ENCODE measurements around the gene AGO3. TPM values are rescaled to one million over a fixed set of nuclear protein-coding genes. Genes with fewer than 3 reads are reported as not detected.

The AGO3 gene
- total and polyA plus RNA-seq, 10 of the 15 experiments (the other 5 are each of a cell fraction or from before 2014, with no cell fraction given): 3.9 to 35.2 (median 12.5) TPM

GRCh38 chr1:36014722-36015220 is 83.9 kb downstream of the AGO3 start:
- WGBS (ENCODE audit: insufficient coverage, insufficient replicate concordance, low lambda C conversion rate, missing lambda C conversion rate): 93% methylated on average over 2 of the region's 2 CpGs
- Histone ChIP-seq H3K79me2 (ENCODE audit: control insufficient read depth, insufficient read depth, low read length) (no peaks in the 10 kb centered on the region), H3K4me2 (ENCODE audit: control insufficient read depth, insufficient read depth) (no peak overlapping the region), H3K27ac (ENCODE audit: control insufficient read depth, insufficient read depth) (no peak overlapping the region), H2AFZ (ENCODE audit: control insufficient read depth, low read depth, low read length) (no peak overlapping the region), H4K20me1 (ENCODE audit: control insufficient read depth, insufficient read depth) (no peaks in the 10 kb centered on the region), H3K4me3 (no peak overlapping the region), H3K36me3 (ENCODE audit: control insufficient read depth in 2 of 2, insufficient read depth in 2 of 2, low read length in 1 of 2) (peaks cover 0 to 1% of the 10 kb centered on the region in 2 experiments; a peak in 1 of 4 replicates), H3K9ac (ENCODE audit: control insufficient read depth, insufficient read depth, low read length) (no peak overlapping the region), H3K27me3 (replicated peaks in 1 of 2; ENCODE audit: control insufficient read depth in 2 of 2, insufficient read depth in 2 of 2, low read length in 1 of 2) (no peaks in the 10 kb centered on the region), H3K9me3 (replicated peaks; ENCODE audit: control insufficient read depth, insufficient read depth, low read length) (no peaks in the 10 kb centered on the region), H3K4me1 (ENCODE audit: control insufficient read depth, insufficient read depth, low read length) (no peaks in the 10 kb centered on the region)
- in situ Hi-C loops (cut with MboI) (no loop called here), intact Hi-C loops (cut with micrococcal nuclease; ENCODE audit: unreplicated experiment) (no loop called here)
- TF ChIP-seq REST (IDR thresholded peaks at IDR 0.05; ENCODE audit: low read depth, low read length): no peak
- POLR2A ChIA-PET: no interaction called here
- RAD21 ChIA-PET (ENCODE audit: unreplicated experiment): no interaction called here
- DNase-seq (ENCODE audit: low read depth, low spot score): no peak
- SMC1A ChIA-PET (ENCODE audit: uncharacterized antibody, unreplicated experiment): interaction anchor here (1.3 to 1.4 kb wide), 2 partner anchors 9 to 17 kb away, joined by 3 read pairs; no protein-coding TSS in a partner anchor
- no peak for FAIRE-seq
- no TSS peak for BruUV-seq (replicated peaks)
- ATAC-seq: no peak
- CTCF ChIA-PET: interaction anchor here (0.8 kb wide), 1 partner anchor 228 kb away, joined by 3 read pairs; no protein-coding TSS in a partner anchor

- H2AFZ ChIP-seq (ENCODE audit: control insufficient read depth, low read depth, low read length): no peak overlapping the region
- BruUV-seq (replicated peaks): no TSS peak
- H4K20me1 ChIP-seq (ENCODE audit: control insufficient read depth, insufficient read depth): no peaks in the 10 kb centered on the region
- H3K27me3 ChIP-seq (replicated peaks in 1 of 2; ENCODE audit: control insufficient read depth in 2 of 2, insufficient read depth in 2 of 2, low read length in 1 of 2): no peaks in the 10 kb centered on the region
- H3K4me1 ChIP-seq (ENCODE audit: control insufficient read depth, insufficient read depth, low read length): no peaks in the 10 kb centered on the region
- 96% methylated on average over 2 of the region's 2 CpGs for WGBS (ENCODE audit: insufficient coverage, insufficient replicate concordance, low lambda C conversion rate, missing lambda C conversion rate)
- POLR2A ChIA-PET: no interaction called here
- RAD21 ChIA-PET (ENCODE audit: unreplicated experiment): no interaction called here
- ATAC-seq (no peak), FAIRE-seq (peak; percentile 7), DNase-seq (ENCODE audit: low read depth, low spot score) (no peak)
- H3K79me2 ChIP-seq (ENCODE audit: control insufficient read depth, insufficient read depth, low read length): no peaks in the 10 kb centered on the region
- intact Hi-C loops (cut with micrococcal nuclease; ENCODE audit: unreplicated experiment): no loop called here
- H3K36me3 ChIP-seq (ENCODE audit: control insufficient read depth in 2 of 2, insufficient read depth in 2 of 2, low read length in 1 of 2): peaks cover 1 to 2% of the 10 kb centered on the region in 2 experiments; a peak in 1 of 4 replicates
- H3K9me3 ChIP-seq (replicated peaks; ENCODE audit: control insufficient read depth, insufficient read depth, low read length): no peaks in the 10 kb centered on the region
- H3K9ac ChIP-seq (ENCODE audit: control insufficient read depth, insufficient read depth, low read length): no peak overlapping the region
- TF ChIP-seq NFYB (IDR thresholded peaks at IDR 0.05; ENCODE audit: insufficient read depth, low read depth, low read length) (no peak), ZBTB4 (CRISPR knock-in tag; IDR thresholded peaks at IDR 0.05) (no peak), ZNF622 (IDR thresholded peaks at IDR 0.05) (no peak), IRF4 (IDR thresholded peaks at IDR 0.05; ENCODE audit: low read depth, low read length) (no peak), BRCA1 (IDR thresholded peaks at IDR 0.05; ENCODE audit: low read depth, low read length) (no peak), TARDBP (IDR thresholded peaks at IDR 0.05; ENCODE audit: borderline replicate concordance) (no peak)
- no peak overlapping the region for H3K4me3 ChIP-seq
- no peak overlapping the region for H3K4me2 ChIP-seq (ENCODE audit: control insufficient read depth, insufficient read depth)
- CTCF ChIA-PET: no interaction called here
- in situ Hi-C loops (cut with MboI): no loop called here
- SMC1A ChIA-PET (ENCODE audit: uncharacterized antibody, unreplicated experiment): interaction anchor here (1.3 kb wide), 1 partner anchor 10 kb away, joined by 4 read pairs; no protein-coding TSS in a partner anchor
- H3K27ac ChIP-seq (ENCODE audit: control insufficient read depth, insufficient read depth): no peak overlapping the region
Observed at GRCh38 chr1:36016686-36017085, 85.8 kb downstream of the AGO3 start.
